ENCODE data around the gene GPX1. TPM values are rescaled to one million over a fixed set of nuclear protein-coding genes. Genes with fewer than 3 reads are reported as not detected.
A peak's percentile ranks its signal among the peaks of the same experiment; 100 is the strongest.
"Not testable (repeated sequence)": the region's sequence is repeated elsewhere in the genome, so short reads cannot be mapped to it uniquely, and the experiment has no call there.

GPX1 gene
- total RNA-seq, result 272 TPM

GRCh38 chr3:49358217-49358883 lies at the start of gene GPX1:
Gene GPX1, minus strand, starts transcription at chr3:49358353. Its CDS starts 75 bp downstream, at chr3:49358278.
- ATAC-seq, result peak; percentile 93
- DNase-seq (ENCODE audit: low spot score), result peak; percentile 97

GRCh38 chr3:49406571-49407565 lies 48.7 kb upstream of the GPX1 start:
- DNase-seq (ENCODE audit: low spot score) (no peak), ATAC-seq (no peak)

DNA sequence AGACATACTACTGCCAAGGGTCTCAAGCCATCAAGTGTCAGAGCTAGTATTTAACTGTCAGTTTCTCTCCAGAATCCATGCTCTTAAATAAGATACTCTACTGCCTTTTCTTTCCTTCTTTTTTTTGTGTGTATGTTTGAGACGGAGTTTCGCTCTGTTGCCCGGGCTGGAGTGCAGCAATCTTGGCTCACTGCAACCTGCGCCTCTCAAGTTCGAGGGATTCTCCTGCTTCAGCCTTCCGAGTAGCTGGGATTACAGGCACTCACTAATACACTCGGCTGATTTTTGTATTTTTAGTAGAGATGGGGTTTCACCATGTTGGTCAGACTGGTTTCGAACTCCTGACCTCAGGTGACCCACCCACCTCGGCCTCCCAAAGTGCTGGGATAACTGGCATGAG lies 47.4 kb upstream of the GPX1 start:
- ATAC-seq; DNase-seq (ENCODE audit: low spot score): not testable (repeated sequence)

DNA sequence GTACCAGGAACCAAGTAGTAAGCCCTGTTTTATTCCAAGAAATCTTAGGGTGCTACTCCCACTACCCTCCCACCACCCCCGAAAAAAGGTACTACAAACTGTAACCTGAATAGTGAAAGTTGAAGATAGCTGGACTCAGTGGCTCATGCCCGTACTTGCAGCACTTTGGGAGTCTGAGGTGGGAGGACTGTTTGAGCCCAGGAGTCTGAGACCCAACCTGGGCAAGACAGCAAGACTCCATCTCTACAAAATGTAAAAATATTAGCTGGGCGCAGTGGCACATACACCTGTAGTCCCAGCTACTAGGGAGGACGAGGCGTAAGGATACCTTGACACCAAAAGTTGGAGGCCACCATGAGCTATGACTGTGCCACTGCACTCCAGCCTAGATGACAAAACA lies 45.7 kb upstream of the GPX1 start:
- ATAC-seq (no peak), DNase-seq (ENCODE audit: low spot score) (no peak)

- DNase-seq (ENCODE audit: low spot score) (no peak), ATAC-seq (no peak)
These were observed 43.6 kb upstream of the GPX1 start for GRCh38 chr3:49401766-49402165.

- ATAC-seq (no peak), DNase-seq (ENCODE audit: low spot score) (no peak)
These were observed 41.3 kb upstream of the GPX1 start for GRCh38 chr3:49399461-49399860.

DNA sequence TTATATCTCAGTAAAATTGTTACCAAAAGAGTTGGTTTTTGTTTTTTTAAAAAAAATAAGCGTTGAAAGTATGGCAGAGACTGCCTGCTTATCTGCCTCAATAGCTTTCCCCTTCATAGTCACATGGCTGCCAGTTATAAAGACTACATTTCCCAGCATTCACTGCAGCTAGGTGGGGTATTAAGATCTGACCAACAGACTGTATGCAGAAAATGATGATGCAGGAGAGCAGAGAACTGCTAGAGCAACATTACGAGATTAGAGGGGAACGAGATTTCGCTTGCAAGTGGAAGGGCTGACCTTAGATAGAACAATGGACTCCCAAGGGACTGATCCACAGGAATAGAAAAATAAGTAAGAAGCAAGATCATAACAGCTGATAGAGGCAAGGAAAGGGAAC lies 39.3 kb upstream of the GPX1 start:
- DNase-seq (ENCODE audit: low spot score), result no peak
- ATAC-seq, result peak; percentile 60

DNA sequence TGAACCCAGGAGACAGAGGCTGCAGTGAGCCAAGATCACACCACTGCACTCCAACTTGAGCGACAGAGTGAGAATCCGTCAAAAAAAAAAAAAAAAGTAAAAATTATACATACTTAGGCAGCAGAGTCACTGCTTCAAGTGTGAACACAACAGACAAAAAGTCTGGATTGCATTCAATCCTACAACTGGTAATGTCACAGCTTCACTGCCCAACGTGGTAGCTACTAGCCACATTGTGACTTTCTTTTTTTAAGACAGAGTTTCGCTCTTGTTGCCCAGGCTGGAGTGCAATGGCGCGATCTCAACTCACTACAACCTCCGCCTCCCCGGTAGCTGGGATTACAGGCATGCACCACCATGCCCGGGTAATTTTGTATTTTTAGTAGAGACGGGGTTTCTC lies 33.2 kb upstream of the GPX1 start:
- not testable (repeated sequence) for DNase-seq (ENCODE audit: low spot score)

DNA sequence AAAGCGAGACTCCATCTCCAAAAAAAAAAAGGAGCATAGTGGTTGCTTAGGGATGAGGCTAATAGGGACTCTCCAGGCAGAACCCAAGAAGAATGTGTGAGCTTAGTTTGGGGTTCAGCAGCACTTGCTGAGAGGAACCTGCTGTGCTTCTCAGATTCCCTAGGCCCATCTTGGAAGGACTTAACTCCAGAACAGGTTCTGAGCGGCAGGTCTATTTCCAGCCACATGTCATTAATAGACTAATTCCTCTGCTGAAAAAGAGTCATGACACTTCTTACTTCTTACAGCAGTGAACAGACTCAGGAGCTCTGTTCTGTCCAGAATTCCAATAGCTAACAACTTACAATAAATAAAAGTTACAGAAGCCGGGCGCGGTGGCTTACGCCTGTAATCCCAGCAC lies 31.1 kb upstream of the GPX1 start:
- DNase-seq (ENCODE audit: low spot score), result no peak
- ATAC-seq, result no peak

More for the DNA sequence above, 33.2 kb upstream of the GPX1 start:
- not testable (repeated sequence) for ATAC-seq

GRCh38 chr3:49388289-49388820 lies 30.2 kb upstream of the GPX1 start:
- DNase-seq (ENCODE audit: low spot score), result no peak
- no peak for ATAC-seq

- no peak for ATAC-seq
- no peak for DNase-seq (ENCODE audit: low spot score)
These were observed 29.6 kb upstream of the GPX1 start for GRCh38 chr3:49387721-49388120.

GRCh38 chr3:49386056-49386756 lies 28.1 kb upstream of the GPX1 start:
- no peak for DNase-seq (ENCODE audit: low spot score)
- ATAC-seq, result peak; percentile 80

- DNase-seq (ENCODE audit: low spot score) (no peak), ATAC-seq (no peak)
These were observed 27.5 kb upstream of the GPX1 start for GRCh38 chr3:49385617-49386016.

DNA sequence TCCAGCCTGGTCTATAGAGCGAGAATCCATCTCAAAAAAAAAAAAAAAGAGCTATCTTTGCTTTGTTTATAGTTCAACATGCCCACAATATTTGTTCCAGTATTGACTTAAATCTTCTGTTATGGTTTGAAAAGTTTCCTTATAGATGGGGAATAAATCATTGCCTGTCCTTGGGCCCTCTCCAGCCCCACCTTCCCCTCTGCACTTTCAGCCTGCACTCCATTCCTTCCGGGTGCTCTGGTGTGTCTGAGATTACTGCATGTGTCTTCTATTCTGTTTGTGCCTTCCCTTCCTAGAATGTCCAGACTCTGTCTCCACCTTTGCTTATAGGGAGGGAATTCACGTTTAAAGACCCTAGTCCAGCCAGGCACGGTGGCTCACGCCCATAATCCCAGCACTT lies 25.2 kb upstream of the GPX1 start:
- no peak for DNase-seq (ENCODE audit: low spot score)
- no peak for ATAC-seq

DNA sequence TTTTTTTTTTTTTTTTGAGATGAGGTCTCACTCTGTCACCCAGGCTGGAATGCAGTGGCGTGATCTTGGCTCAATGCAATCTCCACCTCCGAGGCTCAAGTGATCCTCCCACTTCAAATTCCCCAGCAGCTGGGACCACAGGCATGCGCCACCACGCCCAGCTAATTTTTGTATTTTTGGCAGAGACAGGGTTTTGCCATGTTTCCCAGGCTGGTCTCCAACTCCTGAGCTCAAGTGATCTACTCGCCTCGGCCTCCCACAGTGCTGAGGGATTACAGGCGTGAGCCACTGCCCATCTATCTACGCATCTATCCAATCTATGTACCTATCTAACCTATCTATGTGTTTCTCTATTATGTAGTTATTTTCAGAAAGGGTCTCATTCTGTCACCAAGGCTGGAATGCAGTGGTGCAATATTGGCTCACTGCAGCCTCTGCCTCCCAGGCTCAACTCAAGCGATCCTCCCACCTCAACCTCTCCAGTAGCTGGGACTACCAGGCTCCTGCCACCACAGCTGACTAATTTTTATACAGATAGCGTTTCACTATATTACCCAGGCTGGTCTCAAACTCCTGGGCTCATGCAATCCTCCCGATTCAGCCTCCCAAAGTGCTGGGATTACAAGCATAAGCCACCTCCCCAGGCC lies 20.2 kb upstream of the GPX1 start:
- DNase-seq (ENCODE audit: low spot score) (no peak), ATAC-seq (no peak)

DNA sequence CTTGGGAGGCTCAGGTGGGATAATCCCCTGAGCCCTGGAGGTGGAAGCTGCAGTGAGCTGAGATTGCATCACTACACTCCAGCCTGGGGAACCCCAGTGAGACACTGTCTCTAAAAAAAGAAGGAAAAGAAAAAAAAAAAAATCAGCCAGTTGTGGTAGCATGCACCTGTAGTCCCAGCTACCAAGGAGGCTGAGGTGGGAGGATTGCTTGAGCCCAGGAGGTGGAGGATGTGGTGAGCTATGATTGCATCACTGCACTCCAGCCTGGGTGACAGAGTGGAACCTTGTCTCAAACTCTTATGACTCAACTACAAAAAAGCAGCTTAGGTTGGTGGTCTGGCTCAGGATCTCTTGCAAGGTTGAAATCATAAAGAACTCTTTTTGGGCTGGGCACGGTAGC lies 19.3 kb upstream of the GPX1 start:
- DNase-seq (ENCODE audit: low spot score) (no peak), ATAC-seq (no peak)

DNA sequence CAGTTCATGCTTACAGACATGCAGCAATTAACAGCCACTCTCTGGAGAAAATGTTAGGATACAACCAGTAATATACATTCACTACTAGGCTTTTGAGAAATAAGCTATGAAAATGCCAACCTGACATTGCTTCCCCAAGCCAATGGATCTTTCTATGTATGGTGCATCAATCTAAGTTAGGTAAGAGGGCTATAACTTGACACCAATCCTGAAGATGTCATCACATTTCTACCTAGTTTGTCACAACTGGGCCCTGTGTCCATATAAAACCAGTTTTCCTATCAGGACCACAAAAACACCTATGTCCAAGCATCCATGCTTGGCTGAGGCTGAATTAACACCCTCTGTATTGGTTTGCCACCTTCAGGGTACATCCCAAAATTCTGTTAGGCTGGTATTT lies 13.8 kb upstream of the GPX1 start:
- DNase-seq (ENCODE audit: low spot score), result no peak
- no peak for ATAC-seq

GRCh38 chr3:49370585-49371290 lies 12.6 kb upstream of the GPX1 start:
- ATAC-seq, result no peak

DNA sequence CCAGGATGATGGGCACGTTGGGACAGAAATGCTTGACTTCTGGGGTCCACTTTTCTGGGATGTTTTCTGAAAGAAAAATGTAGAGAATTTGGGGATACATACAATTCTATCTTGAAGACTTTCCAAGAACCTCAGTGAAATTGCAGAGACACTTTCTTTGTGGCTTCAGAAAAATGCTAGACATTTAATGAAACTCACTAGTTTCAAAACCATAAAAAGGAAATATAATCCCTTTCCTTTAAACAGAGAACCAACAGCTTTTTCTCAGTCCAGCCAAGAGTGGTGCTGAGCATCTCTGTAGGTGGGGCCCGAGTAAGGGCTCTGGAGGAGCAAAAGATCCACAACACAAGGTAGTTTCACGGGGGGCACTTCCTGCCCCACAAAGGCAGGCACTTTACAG lies 4.4 kb upstream of the GPX1 start:
- DNase-seq (ENCODE audit: low spot score) (no peak), ATAC-seq (no peak)

More at GRCh38 chr3:49370585-49371290, 12.6 kb upstream of the GPX1 start:
- DNase-seq (ENCODE audit: low spot score), result no peak

- DNase-seq (ENCODE audit: low spot score), result no peak
- ATAC-seq, result no peak
These were observed 1.5 kb upstream of the GPX1 start for GRCh38 chr3:49359623-49360022.
